CD4-positive, CD25-positive, alpha-beta regulatory T cell (primary cell): ENCODE data around the gene SLC34A3. TPM values are rescaled to one million over a fixed set of nuclear protein-coding genes. Genes with fewer than 3 reads are reported as not detected.
A peak's percentile ranks its signal among the peaks of the same experiment; 100 is the strongest.

Experiments
- ATAC-seq, 2 donors: fragments of 150-1000 bp; cut with Tn5 transposase; one replicate each; pipeline ENCODE4 v1.10.0; 2021; ENCODE audit warnings: low read depth in 2 of 2, moderate number of reproducible peaks in 2 of 2, moderate library complexity in 1 of 2
- DNase-seq, 3 donors: peaks; one replicate each; pipeline versions ENCODE4 v3.0.0 to v3.0.0-alpha.2; 2012 to 2022; ENCODE audit warnings: mixed read lengths in 1 of 3
- H3K27ac ChIP-seq: one replicate; pipeline ENCODE4 v1.7.0; 2013; ENCODE audit warnings: mild to moderate bottlenecking, low read length; ENCODE audit not compliant: insufficient read depth, poor library complexity, severe bottlenecking
- H3K27me3 ChIP-seq: one replicate; pipeline ENCODE4 v1.7.0; 2013; ENCODE audit warnings: low read length; ENCODE audit not compliant: control insufficient read depth, insufficient read depth
- H3K36me3 ChIP-seq: one replicate; pipeline ENCODE4 v1.7.0; 2013; ENCODE audit warnings: mild to moderate bottlenecking, low read length, moderate library complexity; ENCODE audit not compliant: control insufficient read depth, insufficient read depth
- H3K4me1 ChIP-seq: 2 replicates; pipeline ENCODE4 v1.7.0; 2013; ENCODE audit warnings: mild to moderate bottlenecking, low read length; ENCODE audit not compliant: insufficient read depth, control insufficient read depth, poor library complexity, severe bottlenecking
- H3K4me3 ChIP-seq: one replicate; pipeline ENCODE4 v1.7.0; 2013; ENCODE audit warnings: low read depth, mild to moderate bottlenecking, low read length, moderate library complexity
- H3K9me3 ChIP-seq, 2 experiments: 1 replicate in 1 of 2; 2 replicates in 1 of 2; pipeline ENCODE4 v1.7.0; 2013; ENCODE audit warnings: low read length in 2 of 2, mild to moderate bottlenecking in 1 of 2, moderate library complexity in 1 of 2; ENCODE audit not compliant: control insufficient read depth in 2 of 2
- H3K27ac Mint-ChIP-seq, 3 donors: one replicate each; pipeline ENCODE4 v1.8.0; 2020 to 2022; ENCODE audit warnings: mild to moderate bottlenecking in 3 of 3, mixed read lengths in 3 of 3, moderate library complexity in 2 of 3
- H3K27me3 Mint-ChIP-seq: one replicate; pipeline ENCODE4 v1.8.0; 2022; ENCODE audit warnings: mild to moderate bottlenecking, mixed read lengths
- H3K36me3 Mint-ChIP-seq: one replicate; pipeline ENCODE4 v1.8.0; 2020; ENCODE audit warnings: mixed read lengths
- H3K4me1 Mint-ChIP-seq, 4 donors: one replicate each; pipeline ENCODE4 v1.8.0; 2020 to 2022; ENCODE audit warnings: mixed read lengths in 4 of 4, mild to moderate bottlenecking in 1 of 4
- H3K4me3 Mint-ChIP-seq, 4 donors: one replicate each; pipeline ENCODE4 v1.8.0; 2020 to 2022; ENCODE audit warnings: mild to moderate bottlenecking in 4 of 4, mixed read lengths in 4 of 4, moderate library complexity in 3 of 4
- H3K9me3 Mint-ChIP-seq, 7 donors: one replicate each; pipeline ENCODE4 v1.8.0; 2020 to 2022; ENCODE audit warnings: mixed read lengths in 7 of 7, mild to moderate bottlenecking in 3 of 7, moderate library complexity in 2 of 7
- polyA plus RNA-seq, 4 donors: library from polyadenylated mRNA; unstranded; fragments of 300-500 nt; fragmentation: Illumina TruSeq; gene quantifications; one replicate each; pipeline ENCODE4 v1.2.3, GENCODE V29; 2021
- total RNA-seq: library from RNA; stranded (reverse); gene quantifications from one replicate; pipeline ENCODE4 v1.2.3, GENCODE V29; 2022

The SLC34A3 gene
- total and polyA plus RNA-seq, 5 donors from 2014 or later, result not detected

GRCh38 chr9:137245450-137246421, 15.0 kb downstream of the SLC34A3 start:
- H3K27me3 ChIP-seq, result no peaks in the 10 kb centered on the region
- no peak for DNase-seq
- no peak overlapping the region for H3K4me3 ChIP-seq
- H3K36me3 ChIP-seq, result peaks cover 5% of the 10 kb centered on the region
- Mint-ChIP-seq H3K27ac (no peak overlapping the region), H3K27me3 (peaks cover 6% of the 10 kb centered on the region), H3K4me3 (peak overlapping the region in 2 of 4 donors; percentile 7 to 41), H3K4me1 (peaks cover 0 to 21% (median 11%) of the 10 kb centered on the region in 4 donors), H3K36me3 (peaks cover 8% of the 10 kb centered on the region), H3K9me3 (no peaks in the 10 kb centered on the region)
- no peak overlapping the region for H3K27ac ChIP-seq
- H3K4me1 ChIP-seq, result peaks cover 16% of the 10 kb centered on the region
- H3K9me3 ChIP-seq, result no peaks in the 10 kb centered on the region
- no peak for ATAC-seq

GRCh38 chr9:137247135-137247915, 16.6 kb downstream of the SLC34A3 start:
- no peaks in the 10 kb centered on the region for H3K27me3 Mint-ChIP-seq
- ATAC-seq (no peak), DNase-seq (no peak)
- Histone ChIP-seq H3K27ac (no peak overlapping the region), H3K36me3 (peaks cover 5% of the 10 kb centered on the region), H3K9me3 (no peaks in the 10 kb centered on the region), H3K27me3 (no peaks in the 10 kb centered on the region), H3K4me3 (no peak overlapping the region), H3K4me1 (peaks cover 8% of the 10 kb centered on the region)
- peaks cover 6% of the 10 kb centered on the region for H3K36me3 Mint-ChIP-seq
- H3K9me3 Mint-ChIP-seq, result no peaks in the 10 kb centered on the region
- no peak overlapping the region for H3K4me3 Mint-ChIP-seq
- H3K27ac Mint-ChIP-seq, result no peak overlapping the region
- H3K4me1 Mint-ChIP-seq, result peaks cover 0 to 15% (median 8%) of the 10 kb centered on the region in 4 donors

DNA sequence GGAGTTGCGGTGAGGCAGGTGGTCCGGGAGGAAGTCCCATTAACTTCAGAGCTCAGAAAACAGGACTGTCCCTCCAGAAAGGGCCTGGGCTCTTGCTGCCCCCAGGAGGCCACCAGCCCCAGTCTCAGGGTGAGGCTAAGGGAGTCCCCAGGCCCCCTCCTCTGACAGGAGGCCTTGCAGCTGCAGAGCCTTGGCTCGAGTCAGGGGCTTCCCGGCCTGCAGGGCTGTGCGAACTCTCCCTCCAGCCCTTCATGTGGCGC, 17.1 kb downstream of the SLC34A3 start:
- Mint-ChIP-seq H3K9me3 (no peaks in the 10 kb centered on the region), H3K4me3 (no peak overlapping the region), H3K4me1 (peaks cover 0 to 9% (median 3%) of the 10 kb centered on the region in 4 donors), H3K36me3 (peaks cover under 1% of the 10 kb centered on the region), H3K27ac (no peak overlapping the region), H3K27me3 (no peaks in the 10 kb centered on the region)
- DNase-seq (no peak), ATAC-seq (no peak)
- Histone ChIP-seq H3K27me3 (no peaks in the 10 kb centered on the region), H3K9me3 (no peaks in the 10 kb centered on the region), H3K27ac (no peak overlapping the region), H3K4me1 (peaks cover 3% of the 10 kb centered on the region), H3K36me3 (peaks cover 3% of the 10 kb centered on the region), H3K4me3 (no peak overlapping the region)

GRCh38 chr9:137250329-137251193, 19.9 kb downstream of the SLC34A3 start:
- ATAC-seq, result no peak
- no peak for DNase-seq
- H3K27ac Mint-ChIP-seq, result peak overlapping the region in 1 of 3 donors; percentile 9
- H3K36me3 Mint-ChIP-seq, result no peaks in the 10 kb centered on the region
- H3K9me3 Mint-ChIP-seq, result no peaks in the 10 kb centered on the region
- no peak overlapping the region for H3K4me3 ChIP-seq
- peaks cover 0 to 7% (median 2%) of the 10 kb centered on the region in 4 donors for H3K4me1 Mint-ChIP-seq
- no peaks in the 10 kb centered on the region for H3K9me3 ChIP-seq
- H3K27ac ChIP-seq, result no peak overlapping the region
- H3K36me3 ChIP-seq, result no peaks in the 10 kb centered on the region
- H3K27me3 ChIP-seq, result no peaks in the 10 kb centered on the region
- no peaks in the 10 kb centered on the region for H3K27me3 Mint-ChIP-seq
- peaks cover 11% of the 10 kb centered on the region for H3K4me1 ChIP-seq
- peak overlapping the region in 3 of 4 donors; percentile 26 to 82 (median 78) for H3K4me3 Mint-ChIP-seq

GRCh38 chr9:137251194-137251461, 20.4 kb downstream of the SLC34A3 start, which contains the start of gene STPG3:
Gene STPG3 (plus strand): TSS chr9:137251286. CDS start chr9:137251287, 1 bp downstream.
- no peak within 1 kb of the TSS for H3K4me3 ChIP-seq
- no peak for ATAC-seq
- Mint-ChIP-seq H3K36me3 (no peaks in the 10 kb centered on the region), H3K27me3 (no peaks in the 10 kb centered on the region), H3K27ac (peak within 1 kb of the TSS in 1 of 3 donors; percentile 9), H3K9me3 (no peaks in the 10 kb centered on the region), H3K4me3 (peak within 1 kb of the TSS in 3 of 4 donors; percentile 26 to 82 (median 78)), H3K4me1 (peaks cover 0 to 11% (median 2%) of the 10 kb centered on the region in 4 donors)
- H3K27me3 ChIP-seq, result no peaks in the 10 kb centered on the region
- no peak within 1 kb of the TSS for H3K27ac ChIP-seq
- no peak for DNase-seq
- no peaks in the 10 kb centered on the region for H3K36me3 ChIP-seq
- H3K9me3 ChIP-seq, result no peaks in the 10 kb centered on the region
- H3K4me1 ChIP-seq, result peaks cover 17% of the 10 kb centered on the region

DNA sequence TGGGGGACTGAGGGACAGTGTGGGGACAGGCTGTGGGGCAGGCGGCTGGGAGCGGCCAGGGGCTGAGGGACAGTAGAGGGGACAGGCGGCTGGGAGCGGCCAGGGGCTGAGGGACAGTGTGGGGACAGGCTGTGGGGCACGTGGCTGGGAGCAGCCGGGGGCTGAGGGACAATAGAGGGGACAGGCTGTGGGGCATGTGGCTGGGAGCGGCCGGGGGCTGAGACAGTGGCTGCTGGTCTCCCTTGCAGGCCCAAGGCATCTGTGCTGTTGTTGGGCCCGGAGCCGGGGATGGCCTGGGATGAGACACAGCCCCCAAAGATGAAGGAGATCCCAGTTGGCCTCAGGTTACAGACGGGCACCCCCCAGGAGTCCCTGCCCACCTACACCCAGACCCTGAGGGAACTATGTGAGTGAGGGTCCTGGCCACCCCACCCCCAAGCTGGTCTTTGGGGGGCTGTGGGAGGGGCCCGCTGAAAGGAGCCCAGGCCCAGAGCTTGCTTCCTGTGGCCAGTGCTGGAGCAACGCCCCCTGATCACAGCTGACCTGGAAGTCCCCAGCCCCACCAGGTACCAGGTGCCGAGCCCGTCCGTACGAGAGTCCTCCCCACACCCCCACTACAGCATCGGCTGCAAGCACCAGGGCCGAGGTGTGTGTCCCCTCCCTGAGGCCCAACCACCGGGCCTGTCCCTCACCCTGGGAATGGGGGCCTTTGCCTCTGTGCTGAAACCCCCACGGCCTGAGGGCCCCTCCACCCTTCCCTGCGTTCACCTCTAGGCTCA, 21.0 kb downstream of the SLC34A3 start:
- H3K36me3 ChIP-seq, result peaks cover 3% of the 10 kb centered on the region
- H3K9me3 ChIP-seq, result no peaks in the 10 kb centered on the region
- Mint-ChIP-seq H3K9me3 (no peaks in the 10 kb centered on the region), H3K4me3 (peak overlapping the region in 1 of 4 donors; percentile 7), H3K4me1 (peaks cover 0 to 17% (median 2%) of the 10 kb centered on the region in 4 donors), H3K27me3 (no peaks in the 10 kb centered on the region), H3K27ac (no peak overlapping the region), H3K36me3 (no peaks in the 10 kb centered on the region)
- H3K4me3 ChIP-seq, result no peak overlapping the region
- DNase-seq (no peak), ATAC-seq (no peak)
- no peak overlapping the region for H3K27ac ChIP-seq
- no peaks in the 10 kb centered on the region for H3K27me3 ChIP-seq
- H3K4me1 ChIP-seq, result peaks cover 22% of the 10 kb centered on the region
